ENCODE results near the gene BUD13.

Gene BUD13

GRCh38 chr11:116716621-116717020 is 56.2 kb downstream of the BUD13 start:
- DNase-seq (ENCODE audit: low read depth) = no peak
- no peak for TF ChIP-seq CTCF (conservative IDR thresholded peaks at IDR 0.05; ENCODE audit: low read length)
- no peak overlapping the region for H3K4me3 ChIP-seq (ENCODE audit: low read length)

- no peak for DNase-seq (ENCODE audit: low read depth)
- no peak overlapping the region for H3K4me3 ChIP-seq (ENCODE audit: low read length)
- no peak for TF ChIP-seq CTCF (conservative IDR thresholded peaks at IDR 0.05; ENCODE audit: low read length)
Measured at GRCh38 chr11:116715383-116715782, 57.4 kb downstream of the BUD13 start.

GRCh38 chr11:116714902-116715301 is 57.9 kb downstream of the BUD13 start:
- no peak for DNase-seq (ENCODE audit: low read depth)
- no peak for TF ChIP-seq CTCF (conservative IDR thresholded peaks at IDR 0.05; ENCODE audit: low read length)
- no peak overlapping the region for H3K4me3 ChIP-seq (ENCODE audit: low read length)

- H3K4me3 ChIP-seq (ENCODE audit: low read length) = no peak overlapping the region
- no peak for TF ChIP-seq CTCF (conservative IDR thresholded peaks at IDR 0.05; ENCODE audit: low read length)
- no peak for DNase-seq (ENCODE audit: low read depth)
Measured at GRCh38 chr11:116712428-116712827, 60.4 kb downstream of the BUD13 start.

GRCh38 chr11:116710762-116711161 is 62.0 kb downstream of the BUD13 start:
- no peak overlapping the region for H3K4me3 ChIP-seq (ENCODE audit: low read length)
- no peak for DNase-seq (ENCODE audit: low read depth)
- TF ChIP-seq CTCF (conservative IDR thresholded peaks at IDR 0.05; ENCODE audit: low read length) = no peak

- no peak for DNase-seq (ENCODE audit: low read depth)
- no peak for TF ChIP-seq CTCF (conservative IDR thresholded peaks at IDR 0.05; ENCODE audit: low read length)
- H3K4me3 ChIP-seq (ENCODE audit: low read length) = no peak overlapping the region
Measured at GRCh38 chr11:116710001-116710674, 62.6 kb downstream of the BUD13 start.

- no peak for DNase-seq (ENCODE audit: low read depth)
- TF ChIP-seq CTCF (conservative IDR thresholded peaks at IDR 0.05; ENCODE audit: low read length) = no peak
- no peak overlapping the region for H3K4me3 ChIP-seq (ENCODE audit: low read length)
Measured at GRCh38 chr11:116707746-116708145, 65.0 kb downstream of the BUD13 start.
